ENCODE data around the gene ARHGAP22.

ARHGAP22 gene

GRCh38 chr10:48632166-48632565 lies 27.3 kb upstream of the ARHGAP22 start:
- no peak for DNase-seq

GRCh38 chr10:48627984-48628609 lies 23.2 kb upstream of the ARHGAP22 start:
- DNase-seq: no peak

- no peak for DNase-seq
Measured at GRCh38 chr10:48626986-48627731, 22.3 kb upstream of the ARHGAP22 start.

DNA sequence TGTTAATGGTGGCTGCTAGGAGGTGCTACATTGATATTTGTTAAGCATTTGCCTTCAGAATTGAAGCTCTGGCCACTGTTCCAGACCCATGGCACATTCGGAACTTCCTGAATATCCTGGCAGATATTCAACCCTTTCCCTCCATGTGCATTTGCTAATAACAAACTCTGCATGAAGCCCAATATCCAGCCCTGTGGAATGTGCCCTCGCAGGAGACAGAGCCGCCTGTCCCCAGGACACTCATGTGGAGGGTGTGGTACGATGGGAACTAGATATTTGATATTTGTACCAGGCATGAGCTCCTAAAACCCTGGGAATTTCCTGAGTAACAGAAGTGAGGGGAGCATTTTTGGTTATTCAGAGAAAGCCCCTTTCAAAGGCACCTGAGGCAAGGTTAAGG lies 21.6 kb upstream of the ARHGAP22 start:
- no peak for DNase-seq

- DNase-seq: no peak
Measured at GRCh38 chr10:48625826-48626134, 20.9 kb upstream of the ARHGAP22 start.

DNA sequence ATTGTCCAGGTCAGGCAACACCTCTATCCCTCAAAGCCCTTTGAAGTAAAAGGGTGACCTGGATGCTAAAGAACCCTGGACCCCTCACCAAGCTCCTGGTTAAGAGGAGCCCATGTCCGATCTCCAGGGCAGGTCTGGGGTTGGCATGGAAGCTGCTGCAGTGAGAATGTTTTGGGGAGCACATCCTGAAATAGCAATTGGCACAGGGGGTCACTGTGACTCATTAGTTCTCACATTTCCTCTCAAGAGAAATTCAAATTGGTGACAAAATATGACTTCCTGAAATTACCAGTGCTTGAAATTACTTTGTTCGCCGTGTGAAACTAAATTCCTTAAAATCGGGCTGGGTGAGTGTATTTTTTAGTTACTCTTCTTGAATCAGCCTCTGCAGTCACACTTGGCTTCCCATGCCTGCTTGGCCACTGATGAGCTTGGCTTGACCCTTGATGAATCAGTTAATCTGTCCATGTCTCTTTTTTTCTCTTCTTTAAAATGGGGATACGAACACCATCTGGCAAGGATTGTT lies 18.8 kb upstream of the ARHGAP22 start:
- no peak for DNase-seq

GRCh38 chr10:48623009-48623408 lies 18.1 kb upstream of the ARHGAP22 start:
- no peak for DNase-seq

DNA sequence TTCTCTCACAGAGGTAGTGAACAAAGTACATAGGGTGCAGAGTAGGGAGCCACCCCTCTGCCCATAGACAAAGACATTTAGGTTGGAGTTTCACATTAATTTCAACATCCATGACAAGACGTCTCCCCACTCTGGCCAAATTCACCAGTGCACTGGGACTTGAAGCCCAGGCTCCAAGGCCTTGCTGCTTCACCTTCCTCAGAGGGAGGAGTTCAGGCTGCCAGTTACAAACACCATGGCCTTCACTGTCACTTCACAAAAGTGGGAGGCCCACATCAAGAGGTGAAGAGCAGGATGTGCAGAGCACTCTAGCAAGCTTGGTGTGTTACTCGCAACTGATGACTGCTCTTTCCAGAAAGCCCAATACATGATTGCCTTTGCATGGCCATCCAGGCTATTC lies 15.8 kb upstream of the ARHGAP22 start:
- no peak for DNase-seq

DNA sequence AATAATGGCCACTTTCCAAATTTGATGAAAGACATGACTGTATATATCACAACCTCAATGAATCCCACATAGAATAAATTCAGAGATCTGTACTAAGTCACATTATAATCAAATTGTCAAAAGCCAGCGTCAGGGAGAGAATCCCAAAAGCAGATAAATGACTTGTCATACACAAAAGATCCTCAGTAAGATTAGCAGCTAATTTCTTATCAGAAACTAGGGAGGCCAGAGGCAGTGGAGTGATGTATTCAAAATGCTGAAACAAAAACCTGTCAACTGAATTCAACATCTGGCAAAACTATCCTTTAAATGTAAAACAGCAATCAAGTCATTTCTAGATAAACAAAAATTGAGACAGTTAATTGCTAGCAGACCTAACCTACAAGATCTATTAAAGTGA lies 11.6 kb upstream of the ARHGAP22 start:
- no peak for DNase-seq

DNA sequence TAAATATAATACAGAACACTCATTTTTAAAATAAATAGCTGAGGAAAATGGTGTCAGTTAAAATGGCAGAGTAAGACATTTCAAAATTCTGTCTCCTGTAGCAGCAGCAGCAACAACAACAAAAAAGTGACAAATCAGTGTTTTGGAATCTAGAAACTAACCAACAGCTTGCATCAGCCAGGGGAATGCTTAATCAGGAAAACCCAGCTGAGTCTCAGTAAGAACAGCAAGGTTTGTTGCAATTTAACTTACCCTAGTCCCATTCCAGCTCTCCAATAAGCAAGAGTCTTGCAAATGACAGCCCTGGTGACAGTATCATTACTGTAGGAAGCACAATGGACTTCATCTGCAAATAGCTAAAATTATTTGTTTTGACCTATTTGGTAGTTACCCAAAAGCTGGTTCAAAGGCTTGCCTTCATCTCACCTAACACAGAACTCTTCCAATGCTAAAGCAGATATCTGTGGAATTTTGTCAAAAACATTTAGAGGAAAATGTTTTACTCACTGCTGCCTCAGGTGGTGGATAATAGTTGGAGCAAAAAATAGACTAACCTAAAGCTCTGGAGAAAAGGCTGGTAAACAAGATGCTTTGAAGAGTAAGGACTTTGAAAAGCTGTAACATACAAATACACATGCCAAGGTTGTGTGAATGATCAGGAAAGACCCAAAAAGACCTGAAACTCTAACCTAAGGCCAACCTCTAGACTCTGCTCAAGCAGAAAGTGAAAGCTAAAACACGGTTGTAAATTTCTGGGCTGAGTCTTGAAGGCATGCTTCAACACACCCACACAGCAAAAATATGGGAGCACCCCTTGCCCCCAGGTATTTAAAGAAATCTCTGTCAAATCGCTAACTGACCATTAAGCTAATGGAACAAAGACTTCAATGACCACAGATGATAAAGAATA lies 9.9 kb upstream of the ARHGAP22 start:
- DNase-seq: no peak

DNA sequence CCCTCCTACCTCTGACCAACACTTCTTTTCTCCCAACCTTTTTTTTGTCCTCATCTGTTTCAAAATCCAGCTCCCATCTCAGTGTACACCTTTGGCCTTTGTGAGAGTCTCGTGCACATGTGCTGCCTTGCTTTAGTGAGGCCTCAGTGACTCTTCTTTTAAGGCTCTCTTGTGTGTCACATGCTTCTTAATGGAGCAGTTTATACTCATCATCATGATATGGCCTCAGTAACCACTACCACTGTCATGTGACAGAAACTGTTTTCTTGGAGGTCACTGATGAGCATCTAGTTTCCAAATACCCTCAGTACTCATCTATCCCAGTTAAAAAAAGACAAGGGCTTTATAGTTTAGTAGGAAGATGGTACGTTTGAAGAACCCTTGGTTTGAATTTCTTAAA lies 8.1 kb upstream of the ARHGAP22 start:
- no peak for DNase-seq

- no peak for DNase-seq
Measured at GRCh38 chr10:48612236-48612943, 7.5 kb upstream of the ARHGAP22 start.

- DNase-seq: no peak
Measured at GRCh38 chr10:48611133-48611532, 6.3 kb upstream of the ARHGAP22 start.

DNA sequence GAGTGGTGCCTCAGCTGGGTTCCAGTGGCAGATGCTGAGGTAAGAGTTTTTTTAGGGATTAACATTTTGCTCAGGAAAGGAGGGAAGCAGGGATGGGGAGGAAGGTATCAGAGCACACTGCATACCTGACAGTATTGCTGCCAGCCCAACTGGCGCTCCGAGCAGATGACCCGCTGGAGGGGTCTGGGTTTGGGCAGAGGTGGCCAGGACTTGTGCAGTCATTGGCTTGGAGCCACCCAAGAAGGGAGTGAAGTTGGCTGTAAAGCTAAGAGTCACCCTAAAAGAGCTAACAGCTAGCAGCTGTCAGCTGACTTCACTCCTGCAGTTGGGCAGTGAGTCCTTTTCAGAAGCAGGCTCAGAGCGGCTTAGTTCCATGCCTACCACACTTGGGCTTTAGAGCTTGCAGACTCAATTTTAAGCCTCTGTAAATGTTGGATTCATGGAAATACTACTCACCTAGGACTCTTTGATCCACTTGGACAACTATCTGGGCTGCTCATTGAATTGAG lies 5.8 kb upstream of the ARHGAP22 start:
- DNase-seq: no peak

DNA sequence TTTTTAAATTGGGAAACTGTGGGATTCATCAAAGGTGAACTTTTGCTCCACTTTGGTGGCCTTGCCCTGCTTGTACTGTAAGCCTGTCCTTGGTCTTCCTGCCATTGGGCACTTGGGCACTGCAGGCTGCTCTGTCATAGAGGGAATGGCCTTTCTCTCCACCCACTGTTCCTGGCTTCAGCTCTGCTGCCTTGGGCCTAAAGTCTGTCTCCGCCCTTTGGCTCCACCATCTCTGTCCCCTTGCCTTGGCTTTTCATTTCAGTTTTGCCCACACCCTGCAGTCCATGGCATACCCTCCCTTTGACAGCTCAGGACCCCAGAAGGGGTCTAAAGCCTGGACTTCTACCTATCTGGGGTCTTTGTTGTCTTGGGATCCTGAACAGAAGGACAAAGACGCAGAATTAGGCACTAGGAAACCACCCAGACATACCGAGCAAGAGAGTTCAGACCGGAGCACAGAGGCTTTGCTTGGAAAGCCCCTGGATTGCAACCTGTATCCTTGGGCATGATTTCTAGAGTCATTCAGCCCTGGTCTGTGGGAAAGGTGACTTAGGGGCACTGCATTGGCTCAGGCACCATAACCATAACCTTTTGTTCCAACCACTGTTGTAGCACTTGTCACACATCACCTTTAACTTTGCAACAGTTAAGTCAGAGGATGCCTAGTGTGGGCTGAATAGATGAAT lies 5.2 kb upstream of the ARHGAP22 start:
- no peak for DNase-seq

GRCh38 chr10:48609441-48609840 lies 4.6 kb upstream of the ARHGAP22 start:
- DNase-seq: no peak

GRCh38 chr10:48608976-48609375 lies 4.1 kb upstream of the ARHGAP22 start:
- no peak for DNase-seq

- no peak for DNase-seq
Measured at GRCh38 chr10:48608279-48608681, 3.4 kb upstream of the ARHGAP22 start.

DNA sequence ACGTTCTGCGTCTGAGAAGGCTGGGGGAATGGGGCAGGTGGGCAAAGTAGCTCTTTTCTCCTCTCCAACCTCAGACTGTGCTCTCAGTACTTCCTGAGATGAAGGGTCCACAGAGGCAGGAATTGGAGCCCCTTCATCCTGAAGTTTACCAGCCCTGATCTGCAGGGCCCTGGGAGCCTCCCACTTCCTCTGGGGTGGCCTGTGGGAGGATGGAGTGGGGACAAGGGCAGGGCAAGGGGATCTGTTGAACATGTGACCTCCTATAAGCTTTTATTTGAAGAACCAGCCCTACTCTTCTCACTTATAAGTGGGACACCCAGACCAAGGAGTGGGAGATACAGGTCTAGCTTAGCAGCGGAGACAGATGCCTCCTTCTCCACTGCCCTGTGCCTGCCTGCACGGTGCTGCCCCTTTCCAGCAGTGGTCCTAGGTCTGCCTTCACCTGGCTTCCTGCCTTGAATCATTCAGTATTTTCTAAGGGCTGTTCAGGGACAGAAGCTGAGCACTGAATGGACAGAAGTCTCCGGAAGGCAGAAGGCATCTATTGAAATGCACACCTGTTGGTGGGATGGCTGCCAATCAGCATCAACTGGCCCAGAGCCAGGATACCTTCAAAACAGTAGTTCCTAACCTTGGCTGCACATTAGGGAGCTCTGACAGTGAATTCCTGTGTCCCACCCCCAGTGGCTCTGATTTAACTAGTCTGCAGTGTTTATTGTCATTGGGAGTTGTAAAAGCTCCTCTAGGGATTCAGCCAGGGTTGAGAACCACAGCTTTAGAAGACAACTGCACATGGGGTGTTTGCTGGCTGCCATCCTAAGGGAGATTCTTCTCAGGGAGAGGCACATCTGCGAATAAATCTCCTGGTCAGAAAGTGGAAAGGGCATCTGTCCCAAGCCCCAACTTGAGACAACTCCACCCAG lies 2.7 kb upstream of the ARHGAP22 start:
- no peak for DNase-seq

GRCh38 chr10:48606530-48607355 lies 1.9 kb upstream of the ARHGAP22 start:
- no peak for DNase-seq
